HFF-Myc (cell line): ENCODE data around the gene CBLN4.

ENCODE experiments used
- DNase-seq: peaks from one replicate; pipeline ENCODE4 v3.0.0-alpha.2; 2011; ENCODE audit warnings: low read depth; ENCODE audit errors: extremely low read depth
- H3K4me3 ChIP-seq: replicated peaks from 2 replicates; pipeline ENCODE4 v1.5.1; 2011; ENCODE audit warnings: low read depth, mild to moderate bottlenecking, control low read depth, low read length
- CTCF ChIP-seq: IDR thresholded peaks from 2 replicates; pipeline ENCODE4 v1.5.1; 2012; ENCODE audit warnings: mild to moderate bottlenecking, low read depth, low read length, control low read depth; ENCODE audit errors: missing control alignments

The CBLN4 gene

GRCh38 chr20:55947701-55948100 lies 57.6 kb downstream of the CBLN4 start:
- H3K4me3 ChIP-seq: no peak overlapping the region
- no peak for TF ChIP-seq CTCF
- no peak for DNase-seq
